GM12878 (cell line): ENCODE measurements around the gene AVEN. TPM values are rescaled to one million over a fixed set of nuclear protein-coding genes. Genes with fewer than 3 reads are reported as not detected.

Experiments used
- ATAC-seq: fragments of 200-7000 bp; cut with Tn5 transposase; 3 replicates; pipeline ENCODE4 v1.9.1; 2020; ENCODE audit warnings: mild to moderate bottlenecking, moderate library complexity
- BruUV-seq: library from RNA; stranded (reverse); fragments of 400-500 nt; replicated peaks from 2 replicates; lab custom pipeline; 2021; lab: Mats Ljungman, UMichigan
- CTCF ChIA-PET: fragments of 300-600 bp; sonication (Branson Sonifier 250); formaldehyde crosslinking; extraction: SDS; loops from one replicate; lab custom pipeline; 2021; ENCODE audit warnings: inconsistent platforms; lab: Yijun Ruan, JAX
- POLR2A ChIA-PET: fragments of 350-600 bp; formaldehyde crosslinking; extraction: SDS; loops from one replicate; lab custom pipeline; 2021; ENCODE audit warnings: inconsistent platforms; lab: Charles Lee
- RAD21 ChIA-PET: fragments of 300-600 bp; sonication (Branson Sonifier 250); formaldehyde crosslinking; loops from one replicate; lab custom pipeline; 2023; ENCODE audit warnings: antibody characterized with exemption; ENCODE audit not compliant: unreplicated experiment; lab: Charles Lee
- SMC1A ChIA-PET: fragments of 300-600 bp; sonication (Branson Sonifier 250); formaldehyde crosslinking; loops from one replicate; lab custom pipeline; 2023; ENCODE audit not compliant: unreplicated experiment, uncharacterized antibody; lab: Charles Lee
- DNase-seq: peaks from one replicate; pipeline ENCODE4 v3.0.0-alpha.2; 2011; ENCODE audit warnings: low read depth, low spot score
- FAIRE-seq: peaks from 3 replicates; lab custom pipeline; 2011; peaks lifted over from hg19 to GRCh38; lab: Jason Lieb, UNC
- H2AFZ ChIP-seq: 2 replicates; pipeline ENCODE4 v1.6.0; 2011; ENCODE audit warnings: low read depth, low read length, control low read depth; ENCODE audit not compliant: control insufficient read depth
- H3K27ac ChIP-seq: 2 replicates; pipeline ENCODE4 v1.5.1; 2011; ENCODE audit warnings: control low read depth; ENCODE audit not compliant: control insufficient read depth, insufficient read depth
- H3K27me3 ChIP-seq, 2 experiments: replicated peaks in 1 of 2; 2 replicates each; pipeline versions ENCODE4 v1.6.0 to v1.6.1; 2011; ENCODE audit warnings: low read length in 1 of 2; ENCODE audit not compliant: control insufficient read depth in 2 of 2, insufficient read depth in 2 of 2
- H3K36me3 ChIP-seq, 2 experiments: 2 replicates each; pipeline ENCODE4 v1.5.1; 2011; ENCODE audit warnings: low read length in 1 of 2; ENCODE audit not compliant: control insufficient read depth in 2 of 2, insufficient read depth in 2 of 2
- H3K4me1 ChIP-seq: 2 replicates; pipeline ENCODE4 v1.6.1; 2011; ENCODE audit warnings: mild to moderate bottlenecking, low read length, moderate library complexity, mixed read lengths; ENCODE audit not compliant: control insufficient read depth, insufficient read depth
- H3K4me2 ChIP-seq: 2 replicates; pipeline ENCODE4 v1.6.0; 2011; ENCODE audit warnings: control low read depth; ENCODE audit not compliant: control insufficient read depth, insufficient read depth
- H3K4me3 ChIP-seq: fragments of 200-600 bp; sonication (generic); 2 replicates; pipeline ENCODE4 v1.5.1; 2016
- H3K79me2 ChIP-seq: 2 replicates; pipeline ENCODE4 v1.6.0; 2011; ENCODE audit warnings: low read length; ENCODE audit not compliant: control insufficient read depth, insufficient read depth
- H3K9ac ChIP-seq: 2 replicates; pipeline ENCODE4 v1.8.0; 2011; ENCODE audit warnings: low read length, control low read depth, mixed read lengths; ENCODE audit not compliant: control insufficient read depth, insufficient read depth
- H3K9me3 ChIP-seq: replicated peaks from 3 replicates; pipeline ENCODE4 v1.5.1; 2011; ENCODE audit warnings: mild to moderate bottlenecking, low read length; ENCODE audit not compliant: control insufficient read depth, insufficient read depth
- H4K20me1 ChIP-seq: 2 replicates; pipeline ENCODE4 v1.6.0; 2011; ENCODE audit not compliant: control insufficient read depth, insufficient read depth
- BMI1 ChIP-seq: fragments of 450-650 bp; IDR thresholded peaks from 2 replicates; pipeline ENCODE4 v1.6.1; 2016; ENCODE audit warnings: mild to moderate bottlenecking, moderate library complexity, borderline replicate concordance
- CBX3 ChIP-seq: fragments of 200-600 bp; sonication (generic); IDR thresholded peaks from 2 replicates; pipeline ENCODE4 v1.6.1; 2016; ENCODE audit warnings: low read depth, borderline replicate concordance
- CHD1 ChIP-seq: IDR thresholded peaks from 2 replicates; pipeline ENCODE4 v1.6.1; 2012; ENCODE audit warnings: low read depth, low read length, improper control_type of control experiment
- CHD2 ChIP-seq: IDR thresholded peaks from 2 replicates; pipeline ENCODE4 v1.6.1; 2011; ENCODE audit warnings: low read depth, low read length, improper control_type of control experiment, borderline replicate concordance
- ETV6 ChIP-seq, 2 experiments: fragments of 450-650 bp in 1 of 2; IDR thresholded peaks in 1 of 2; conservative IDR thresholded peaks in 1 of 2; 2 replicates each; pipeline ENCODE4 v1.6.1; 2014; ENCODE audit warnings: antibody characterized with exemption in 1 of 2, borderline replicate concordance in 1 of 2, low read depth in 1 of 2, mild to moderate bottlenecking in 1 of 2, moderate library complexity in 1 of 2
- FOXM1 ChIP-seq: IDR thresholded peaks from 2 replicates; pipeline ENCODE4 v1.6.1; 2012; ENCODE audit warnings: low read depth, mild to moderate bottlenecking, inconsistent platforms, low read length, moderate library complexity
- GATAD2B ChIP-seq: fragments of 450-650 bp; conservative IDR thresholded peaks from 2 replicates; pipeline ENCODE4 v1.6.1; 2017; ENCODE audit warnings: low read depth, mild to moderate bottlenecking, moderate library complexity
- IKZF2 ChIP-seq, 2 experiments: fragments of 450-650 bp; IDR thresholded peaks; 2 replicates each; pipeline ENCODE4 v1.6.1; 2017; ENCODE audit warnings: mild to moderate bottlenecking in 2 of 2, moderate library complexity in 2 of 2
- NR2C2 ChIP-seq: IDR thresholded peaks from 2 replicates; pipeline ENCODE4 v1.6.1; 2011; ENCODE audit warnings: borderline replicate concordance, low read depth; ENCODE audit not compliant: control insufficient read depth, insufficient read length
- PRDM15 ChIP-seq: fragments of 450-650 bp; formaldehyde crosslinking; IDR thresholded peaks from 2 replicates; pipeline ENCODE4 v1.4.0; 2020; ENCODE audit warnings: mild to moderate bottlenecking, moderate library complexity
- SMAD1 ChIP-seq: fragments of 450-650 bp; IDR thresholded peaks from 2 replicates; pipeline ENCODE4 v1.6.1; 2018; ENCODE audit warnings: mild to moderate bottlenecking, low read depth; ENCODE audit not compliant: partially characterized antibody
- STAT1 ChIP-seq: fragments of 450-650 bp; conservative IDR thresholded peaks from 2 replicates; pipeline ENCODE4 v1.6.1; 2014; ENCODE audit warnings: antibody characterized with exemption, mild to moderate bottlenecking
- SUPT20H ChIP-seq: IDR thresholded peaks from 2 replicates; pipeline ENCODE4 v1.6.1; 2011; ENCODE audit warnings: low read depth, mild to moderate bottlenecking, low read length, moderate library complexity, borderline replicate concordance; ENCODE audit not compliant: control insufficient read depth
- TARDBP ChIP-seq: IDR thresholded peaks from 2 replicates; pipeline ENCODE4 v1.6.1; 2016; ENCODE audit warnings: borderline replicate concordance
- YBX1 ChIP-seq: fragments of 450-650 bp; IDR thresholded peaks from 2 replicates; pipeline ENCODE4 v1.6.1; 2016; ENCODE audit warnings: antibody characterized with exemption
- ZNF24 ChIP-seq: fragments of 450-650 bp; IDR thresholded peaks from 2 replicates; pipeline ENCODE4 v1.6.1; 2017; ENCODE audit warnings: antibody characterized with exemption, mild to moderate bottlenecking
- ZNF687 ChIP-seq: fragments of 450-650 bp; IDR thresholded peaks from 2 replicates; pipeline ENCODE4 v1.6.1; 2017; ENCODE audit warnings: mild to moderate bottlenecking, moderate library complexity
- WGBS: methylation state at CpG from one replicate; pipeline ENCODE4 v1.1.6; 2016; ENCODE audit warnings: low lambda C conversion rate; ENCODE audit not compliant: insufficient replicate concordance, insufficient coverage; ENCODE audit errors: missing lambda C conversion rate; 5-methylcytosine and 5-hydroxymethylcytosine counted together
- in situ Hi-C: fragments of 300-500 bp; cut with MboI; formaldehyde crosslinking; loops from 9 replicates; pipeline ENCODE4 v1.14.3; 2018; ENCODE audit warnings: mixed read lengths
- intact Hi-C: fragments of 100-400 bp; cut with micrococcal nuclease; formaldehyde crosslinking; loops from one replicate; pipeline ENCODE4 v1.14.2; 2022; ENCODE audit not compliant: unreplicated experiment
- polyA plus RNA-seq, 11 experiments: library from polyadenylated mRNA; depleted of rRNA in 4 of 11; unstranded in 6 of 11; stranded (reverse) in 5 of 11; fragments of >200 nt; fragmentation: Nextera tagmentation in 4 of 11; fragmentation: Illumina TruSeq in 1 of 11; extraction: Ambion mirVana in 4 of 11; extraction: Trizol in 1 of 11; gene quantifications; 1 replicate in 1 of 11; 2 replicates in 10 of 11; pipeline versions ENCODE4 v1.2.1 to v1.2.3, GENCODE V29; 2011 to 2016; ENCODE audit warnings: inconsistent platforms in 2 of 11, missing spikeins in 2 of 11, low read depth in 1 of 11
- total RNA-seq, 4 experiments: library from RNA; depleted of rRNA in 3 of 4; stranded (reverse); fragments of >200 nt in 3 of 4; fragmentation: Illumina TruSeq in 1 of 4; extraction: Trizol in 1 of 4; gene quantifications; 2 replicates each; pipeline versions ENCODE4 v1.2.1 to v1.2.3, GENCODE V29; 2013 to 2021

Gene AVEN
- total and polyA plus RNA-seq, 10 of the 15 experiments (the other 5 are each of a cell fraction or from before 2014, with no cell fraction given): 1.4 to 15.1 (median 10.5) TPM

GRCh38 chr15:33882921-33883320 is 156.1 kb downstream of the AVEN start (continued):
- no peak for TF ChIP-seq ZNF687
- TF ChIP-seq BMI1: no peak
- no peak for TF ChIP-seq IKZF2 (IDR thresholded peaks at IDR 0.05)
- TF ChIP-seq CHD1: no peak
- no peak for TF ChIP-seq SUPT20H
- no peak for TF ChIP-seq CBX3
- no peak for TF ChIP-seq NR2C2

- H3K27me3 ChIP-seq: no peaks in the 10 kb centered on the region
- no peak for TF ChIP-seq YBX1
- no peak for TF ChIP-seq ZNF24
- no peak for TF ChIP-seq SMAD1
- TF ChIP-seq GATAD2B: no peak
- no peak for TF ChIP-seq CHD2
- TF ChIP-seq PRDM15 (CRISPR knock-in tag): no peak
- no peak for TF ChIP-seq ETV6 (conservative IDR thresholded peaks at IDR 0.05 in 1 of 2, IDR thresholded peaks at IDR 0.05 in 1 of 2; ENCODE audit: borderline replicate concordance in 1 of 2, low read depth in 1 of 2)
- no peak for TF ChIP-seq FOXM1
- no peak for TF ChIP-seq STAT1
- no peak for TF ChIP-seq TARDBP
- FAIRE-seq (no peak), ATAC-seq (no peak), DNase-seq (no peak)
- H3K79me2 ChIP-seq: no peaks in the 10 kb centered on the region
- H3K27ac ChIP-seq: no peak overlapping the region
- ChIA-PET CTCF (no interaction called here), POLR2A (no interaction called here), SMC1A (interaction anchor here (0.5 to 1.3 kb wide), 2 partner anchors 24 to 1003 kb away, joined by 3 read pairs; no protein-coding TSS in a partner anchor), RAD21 (no interaction called here)
- no peaks in the 10 kb centered on the region for H3K36me3 ChIP-seq
- H4K20me1 ChIP-seq: no peaks in the 10 kb centered on the region
- H3K4me3 ChIP-seq: no peak overlapping the region
- intact Hi-C loops: no loop called here
- no peaks in the 10 kb centered on the region for H3K9me3 ChIP-seq
- WGBS: 0% methylated on average over 2 of the region's 2 CpGs
- no peaks in the 10 kb centered on the region for H3K4me1 ChIP-seq
- no peak overlapping the region for H2AFZ ChIP-seq
- BruUV-seq: no TSS peak
- H3K9ac ChIP-seq: no peak overlapping the region
- in situ Hi-C loops: no loop called here
- no peak overlapping the region for H3K4me2 ChIP-seq
Measured at GRCh38 chr15:33874156-33874555, 164.8 kb downstream of the AVEN start.
